ENCODE measurements around the gene FTHL17. TPM values are rescaled to one million over a fixed set of nuclear protein-coding genes. Genes with fewer than 3 reads are reported as not detected.

Gene FTHL17
- total RNA-seq, 2 donors from 2014 or later = not detected

DNA sequence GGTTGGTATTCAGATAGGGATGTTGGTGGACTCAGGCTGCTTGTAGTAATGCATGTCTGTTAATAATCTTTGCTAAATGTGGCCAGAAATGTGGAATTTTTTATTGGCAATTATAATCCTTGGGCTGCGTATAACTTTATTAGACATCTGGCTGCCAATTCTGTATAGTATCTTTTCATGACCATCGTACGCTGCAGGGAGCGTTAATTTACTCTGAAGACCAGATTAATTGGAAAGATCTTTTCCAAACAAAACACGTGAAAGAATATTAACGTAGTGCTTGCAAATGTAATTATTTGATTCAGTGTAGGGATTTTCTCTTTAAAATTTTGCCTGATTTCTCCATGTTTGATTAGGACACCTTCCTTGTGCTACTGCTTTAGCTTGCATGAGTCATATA lies 38.8 kb upstream of the FTHL17 start:
- H3K4me1 ChIP-seq = no peaks in the 10 kb centered on the region
- ATAC-seq (no peak), DNase-seq (no peak)
- no peaks in the 10 kb centered on the region for H3K27me3 ChIP-seq
- no peaks in the 10 kb centered on the region for H3K36me3 ChIP-seq (replicated peaks in 1 of 2; ENCODE audit: insufficient read depth in 1 of 2, low read depth in 2 of 2)
- intact Hi-C loops (cut with DNase I) = no loop called here
- 82 to 89% methylated on average over 6 of the region's 6 CpGs for WGBS, 2 donors
- no peaks in the 10 kb centered on the region for H3K9me3 ChIP-seq
- TF ChIP-seq, protein P1, sequence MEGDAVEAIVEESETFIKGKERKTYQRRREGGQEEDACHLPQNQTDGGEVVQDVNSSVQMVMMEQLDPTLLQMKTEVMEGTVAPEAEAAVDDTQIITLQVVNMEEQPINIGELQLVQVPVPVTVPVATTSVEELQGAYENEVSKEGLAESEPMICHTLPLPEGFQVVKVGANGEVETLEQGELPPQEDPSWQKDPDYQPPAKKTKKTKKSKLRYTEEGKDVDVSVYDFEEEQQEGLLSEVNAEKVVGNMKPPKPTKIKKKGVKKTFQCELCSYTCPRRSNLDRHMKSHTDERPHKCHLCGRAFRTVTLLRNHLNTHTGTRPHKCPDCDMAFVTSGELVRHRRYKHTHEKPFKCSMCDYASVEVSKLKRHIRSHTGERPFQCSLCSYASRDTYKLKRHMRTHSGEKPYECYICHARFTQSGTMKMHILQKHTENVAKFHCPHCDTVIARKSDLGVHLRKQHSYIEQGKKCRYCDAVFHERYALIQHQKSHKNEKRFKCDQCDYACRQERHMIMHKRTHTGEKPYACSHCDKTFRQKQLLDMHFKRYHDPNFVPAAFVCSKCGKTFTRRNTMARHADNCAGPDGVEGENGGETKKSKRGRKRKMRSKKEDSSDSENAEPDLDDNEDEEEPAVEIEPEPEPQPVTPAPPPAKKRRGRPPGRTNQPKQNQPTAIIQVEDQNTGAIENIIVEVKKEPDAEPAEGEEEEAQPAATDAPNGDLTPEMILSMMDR (IDR thresholded peaks at IDR 0.05) = no peak
- no peak for TF ChIP-seq POLR2A (IDR thresholded peaks at IDR 0.05)
- no peak overlapping the region for H3K4me3 ChIP-seq
- H3K27ac ChIP-seq = no peak overlapping the region

DNA sequence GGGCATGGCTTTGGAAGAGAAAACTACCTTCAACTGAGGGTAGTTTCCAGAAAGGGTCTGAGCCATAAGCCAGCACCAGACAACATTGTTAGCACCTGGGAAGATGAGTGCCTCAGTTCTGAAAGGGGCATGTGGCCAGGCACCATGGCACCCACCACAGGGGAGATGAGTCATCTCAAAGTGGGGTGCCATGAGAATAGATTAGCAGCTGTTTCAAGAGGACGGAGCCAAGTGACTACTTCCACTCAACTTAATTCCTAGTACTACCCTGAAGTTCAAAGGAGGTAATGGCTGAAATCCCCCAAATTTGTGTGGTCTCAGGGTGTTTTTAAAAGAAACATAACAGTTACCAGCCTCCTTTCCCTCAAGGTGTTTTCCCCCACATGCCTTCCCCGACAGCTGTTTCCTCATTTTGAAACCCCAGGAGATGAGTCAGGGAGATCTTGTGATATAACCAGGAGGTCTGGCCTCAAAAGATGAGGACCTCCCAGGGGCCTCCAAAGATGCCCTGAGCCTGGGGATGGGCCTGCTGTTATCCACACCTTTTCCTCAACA lies 27.8 kb upstream of the FTHL17 start:
- Histone ChIP-seq H3K4me1 (no peaks in the 10 kb centered on the region), H3K36me3 (replicated peaks in 1 of 2; ENCODE audit: insufficient read depth in 1 of 2, low read depth in 2 of 2) (no peaks in the 10 kb centered on the region), H3K4me3 (no peak overlapping the region), H3K27ac (no peak overlapping the region), H3K9me3 (no peaks in the 10 kb centered on the region), H3K27me3 (no peaks in the 10 kb centered on the region)
- WGBS, 2 donors = 80 to 94% methylated on average over 1 to 2 of the region's 2 CpGs
- TF ChIP-seq, protein P1 (IDR thresholded peaks at IDR 0.05) = no peak
- no peak for TF ChIP-seq POLR2A (IDR thresholded peaks at IDR 0.05)
- DNase-seq (no peak), ATAC-seq (no peak)
- intact Hi-C loops (cut with DNase I) = no loop called here

DNA sequence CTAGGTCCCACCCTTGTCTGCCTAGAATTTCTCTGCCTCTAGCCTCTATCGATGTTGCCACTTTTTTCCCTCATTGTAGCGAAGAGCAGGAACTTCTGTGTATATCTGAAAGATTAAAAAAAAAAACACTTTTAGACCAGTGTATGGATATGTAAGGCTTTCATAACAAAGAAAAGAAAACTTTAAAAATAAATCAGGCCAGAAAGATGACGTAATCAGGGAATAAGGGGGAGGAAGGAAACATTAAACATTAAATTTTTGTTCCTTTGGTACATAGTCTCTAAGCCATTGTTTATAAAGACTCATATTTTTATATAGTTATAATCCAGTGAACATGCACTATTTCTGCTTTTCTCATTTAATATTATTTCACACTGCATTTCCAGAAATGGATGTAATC lies 26.2 kb upstream of the FTHL17 start:
- Histone ChIP-seq H3K36me3 (replicated peaks in 1 of 2; ENCODE audit: insufficient read depth in 1 of 2, low read depth in 2 of 2) (no peaks in the 10 kb centered on the region), H3K27ac (no peak overlapping the region), H3K9me3 (no peaks in the 10 kb centered on the region), H3K4me3 (no peak overlapping the region), H3K27me3 (no peaks in the 10 kb centered on the region), H3K4me1 (no peaks in the 10 kb centered on the region)
- WGBS, 2 donors = 72 to 80% methylated on average over 3 of the region's 3 CpGs
- TF ChIP-seq POLR2A (IDR thresholded peaks at IDR 0.05) = no peak
- TF ChIP-seq, protein P1 (IDR thresholded peaks at IDR 0.05) = no peak
- ATAC-seq (no peak), DNase-seq (no peak)
- intact Hi-C loops (cut with DNase I) = no loop called here

DNA sequence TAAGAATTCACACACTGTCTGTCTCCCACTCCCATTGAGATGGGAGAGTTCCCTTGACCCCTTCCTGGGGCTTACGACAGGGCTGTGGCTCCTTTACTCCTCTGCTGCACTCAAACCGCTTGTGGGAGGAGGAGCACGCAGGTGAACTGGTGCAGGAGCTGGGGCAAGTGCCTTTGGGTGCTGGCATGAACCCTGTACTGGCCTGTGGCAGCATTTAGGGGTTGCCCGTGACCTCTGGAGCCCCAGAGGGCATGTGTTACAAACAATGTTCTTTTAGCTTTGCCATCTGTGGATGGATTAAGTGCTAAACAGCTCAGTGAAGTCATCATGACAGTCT lies 21.8 kb upstream of the FTHL17 start:
- 100% methylated on average over 1 to 4 of the region's 4 CpGs for WGBS, 2 donors
- no peaks in the 10 kb centered on the region for H3K9me3 ChIP-seq
- no peaks in the 10 kb centered on the region for H3K36me3 ChIP-seq (replicated peaks in 1 of 2; ENCODE audit: insufficient read depth in 1 of 2, low read depth in 2 of 2)
- ATAC-seq = no peak
- no peaks in the 10 kb centered on the region for H3K4me1 ChIP-seq
- no peak overlapping the region for H3K27ac ChIP-seq
- no peak overlapping the region for H3K4me3 ChIP-seq
- intact Hi-C loops (cut with DNase I) = no loop called here
- H3K27me3 ChIP-seq = no peaks in the 10 kb centered on the region
- no peak for TF ChIP-seq POLR2A (IDR thresholded peaks at IDR 0.05)
- TF ChIP-seq, protein P1 (IDR thresholded peaks at IDR 0.05) = no peak
- no peak for DNase-seq

DNA sequence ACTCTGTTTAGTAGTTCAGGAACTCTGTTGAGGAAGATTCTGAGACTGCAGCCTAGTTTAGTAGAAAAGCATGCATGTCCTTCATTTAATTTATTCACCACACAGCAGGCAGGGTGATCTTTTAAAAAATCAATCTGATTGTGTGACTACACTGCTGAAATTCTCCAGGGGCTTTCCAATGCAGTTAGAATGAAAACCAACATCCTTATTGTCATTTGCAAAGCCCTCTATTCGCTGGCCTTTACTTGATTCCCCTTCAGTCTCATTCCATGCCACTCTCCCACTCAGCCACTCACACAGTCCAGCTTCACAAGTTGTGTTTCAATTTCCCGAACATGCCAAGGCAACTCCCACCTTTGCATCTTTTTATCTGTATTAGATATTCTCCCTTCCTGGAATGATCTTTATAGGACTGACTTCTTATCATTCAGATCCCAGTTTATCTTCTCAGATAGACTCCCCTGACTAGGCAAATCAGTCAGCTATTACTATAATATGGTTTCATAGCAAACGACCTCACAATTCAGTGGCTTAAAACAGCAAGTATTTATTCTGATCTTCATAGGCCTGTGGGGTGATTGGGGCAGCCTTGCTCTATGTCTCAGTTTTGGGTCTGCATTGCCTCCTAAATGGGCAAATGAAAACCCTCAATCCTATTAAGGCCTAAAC lies 21.3 kb upstream of the FTHL17 start:
- ATAC-seq = no peak
- Histone ChIP-seq H3K9me3 (no peaks in the 10 kb centered on the region), H3K27me3 (no peaks in the 10 kb centered on the region), H3K27ac (no peak overlapping the region), H3K4me1 (no peaks in the 10 kb centered on the region), H3K4me3 (no peak overlapping the region), H3K36me3 (replicated peaks in 1 of 2; ENCODE audit: insufficient read depth in 1 of 2, low read depth in 2 of 2) (no peaks in the 10 kb centered on the region)
- DNase-seq = no peak
- intact Hi-C loops (cut with DNase I) = no loop called here
- 44 to 61% methylated on average over 3 of the region's 3 CpGs for WGBS, 2 donors
- no peak for TF ChIP-seq POLR2A (IDR thresholded peaks at IDR 0.05)
- TF ChIP-seq, protein P1 (IDR thresholded peaks at IDR 0.05) = no peak
